ENCODE data around the gene ZBTB7C.

Gene ZBTB7C

GRCh38 chr18:48116017-48116416 is 293.2 kb downstream of the ZBTB7C start:
- DNase-seq (ENCODE audit: low read depth), result no peak

GRCh38 chr18:48113691-48114090 is 295.5 kb downstream of the ZBTB7C start:
- DNase-seq (ENCODE audit: low read depth), result no peak

- DNase-seq (ENCODE audit: low read depth), result no peak
These were observed 297.6 kb downstream of the ZBTB7C start for GRCh38 chr18:48111587-48111986.

GRCh38 chr18:48110797-48111196 is 298.4 kb downstream of the ZBTB7C start:
- no peak for DNase-seq (ENCODE audit: low read depth)

GRCh38 chr18:48109961-48110493 is 299.2 kb downstream of the ZBTB7C start:
- DNase-seq (ENCODE audit: low read depth), result no peak

GRCh38 chr18:48108136-48108535 is 301.0 kb downstream of the ZBTB7C start:
- DNase-seq (ENCODE audit: low read depth), result no peak

- DNase-seq (ENCODE audit: low read depth), result no peak
These were observed 302.0 kb downstream of the ZBTB7C start for GRCh38 chr18:48106976-48107781.

GRCh38 chr18:48106498-48106897 is 302.7 kb downstream of the ZBTB7C start:
- no peak for DNase-seq (ENCODE audit: low read depth)

- DNase-seq (ENCODE audit: low read depth), result no peak
These were observed 303.9 kb downstream of the ZBTB7C start for GRCh38 chr18:48105317-48105716.

GRCh38 chr18:48104705-48105104 is 304.5 kb downstream of the ZBTB7C start:
- no peak for DNase-seq (ENCODE audit: low read depth)

GRCh38 chr18:48100651-48101165 is 308.5 kb downstream of the ZBTB7C start:
- no peak for DNase-seq (ENCODE audit: low read depth)

- DNase-seq (ENCODE audit: low read depth), result no peak
These were observed 309.0 kb downstream of the ZBTB7C start for GRCh38 chr18:48100165-48100575.

- no peak for DNase-seq (ENCODE audit: low read depth)
These were observed 309.6 kb downstream of the ZBTB7C start for GRCh38 chr18:48099481-48100164.

- no peak for DNase-seq (ENCODE audit: low read depth)
These were observed 310.6 kb downstream of the ZBTB7C start for GRCh38 chr18:48098538-48098937.

GRCh38 chr18:48098007-48098406 is 311.2 kb downstream of the ZBTB7C start:
- DNase-seq (ENCODE audit: low read depth), result no peak

- DNase-seq (ENCODE audit: low read depth), result no peak
These were observed 313.5 kb downstream of the ZBTB7C start for GRCh38 chr18:48095726-48096125.

- no peak for DNase-seq (ENCODE audit: low read depth)
These were observed 316.1 kb downstream of the ZBTB7C start for GRCh38 chr18:48093104-48093503.

- DNase-seq (ENCODE audit: low read depth), result no peak
These were observed 317.2 kb downstream of the ZBTB7C start for GRCh38 chr18:48091869-48092497.

- DNase-seq (ENCODE audit: low read depth), result no peak
These were observed 318.5 kb downstream of the ZBTB7C start for GRCh38 chr18:48090702-48091101.

- no peak for DNase-seq (ENCODE audit: low read depth)
These were observed 319.2 kb downstream of the ZBTB7C start for GRCh38 chr18:48090021-48090420.

- no peak for DNase-seq (ENCODE audit: low read depth)
These were observed 323.2 kb downstream of the ZBTB7C start for GRCh38 chr18:48085781-48086487.

GRCh38 chr18:48084858-48085257 is 324.3 kb downstream of the ZBTB7C start:
- DNase-seq (ENCODE audit: low read depth), result no peak
